Cardiac septum (tissue), 1 donor: ENCODE results near the gene LAMA5. TPM values are rescaled to one million over a fixed set of nuclear protein-coding genes. Genes with fewer than 3 reads are reported as not detected.

Experiments used
- DNase-seq: peaks from one replicate; pipeline ENCODE4 v3.0.0-alpha.2; 2020; ENCODE audit warnings: low spot score
- intact Hi-C: fragments of 100-400 bp; cut with DNase I; formaldehyde crosslinking; loops from one replicate; pipeline ENCODE4 v1.14.0; 2022
- total RNA-seq: library from RNA; stranded (reverse); fragmentation: NEBNext Ultra II Directional; extraction: Animal tissue kit (Norgen Biotek cat#: 25700); gene quantifications from one replicate; pipeline ENCODE4 v1.2.1, GENCODE V29; 2021
- donor health status: DM: no; HTN: no; CAD: no.

Gene LAMA5
- total RNA-seq, 1 donor from 2014 or later = 101 TPM

DNA sequence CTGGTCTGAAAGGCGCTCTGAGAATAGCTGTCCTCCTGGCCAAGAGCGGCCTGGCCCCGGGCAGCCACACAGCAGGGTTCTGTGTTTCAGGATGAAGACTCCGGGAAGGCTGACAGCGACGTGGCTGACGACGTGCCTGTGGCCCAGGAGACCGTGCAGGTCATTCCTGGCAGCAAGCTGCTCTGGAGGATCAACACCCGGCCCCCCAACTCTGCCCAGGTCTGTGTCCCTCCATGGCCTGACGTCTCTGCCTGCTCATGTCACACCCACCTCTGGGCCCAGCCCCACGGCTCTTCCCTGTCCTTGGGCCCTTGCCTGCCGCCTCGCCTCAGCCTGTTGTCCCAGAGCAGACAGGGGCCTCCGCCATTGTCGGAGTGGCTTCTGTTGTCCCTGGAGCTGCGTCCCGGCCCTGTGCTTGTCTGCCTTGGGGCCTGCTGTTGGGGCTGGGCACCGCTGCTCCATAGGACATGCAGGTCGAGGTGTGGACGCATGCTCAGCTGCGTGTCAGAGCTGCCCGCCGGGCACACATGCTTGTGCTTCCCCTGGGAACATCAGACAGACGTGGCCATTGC, 80.5 kb downstream of the LAMA5 start:
- no peak for DNase-seq
- intact Hi-C loops = no loop called here

DNA sequence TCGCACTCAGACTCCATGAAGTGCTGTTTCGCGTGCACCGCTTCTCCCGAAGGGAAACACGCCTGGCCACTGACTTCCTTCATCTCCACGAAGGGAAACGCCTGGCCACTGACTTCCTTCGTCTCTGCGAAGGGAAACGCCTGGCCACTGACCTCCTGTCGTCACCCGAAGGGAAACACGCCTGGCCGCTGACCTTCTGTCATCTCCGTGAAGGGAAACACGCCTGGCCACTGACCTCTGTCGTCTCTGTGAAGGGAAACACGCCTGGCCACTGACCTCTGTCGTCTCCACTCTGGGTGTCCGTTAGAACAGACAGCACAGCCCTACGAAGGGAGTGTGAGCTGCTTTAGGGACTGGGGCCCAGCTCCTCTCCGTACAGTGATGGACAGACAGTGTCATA, 81.4 kb downstream of the LAMA5 start:
- intact Hi-C loops = no loop called here
- no peak for DNase-seq

DNA sequence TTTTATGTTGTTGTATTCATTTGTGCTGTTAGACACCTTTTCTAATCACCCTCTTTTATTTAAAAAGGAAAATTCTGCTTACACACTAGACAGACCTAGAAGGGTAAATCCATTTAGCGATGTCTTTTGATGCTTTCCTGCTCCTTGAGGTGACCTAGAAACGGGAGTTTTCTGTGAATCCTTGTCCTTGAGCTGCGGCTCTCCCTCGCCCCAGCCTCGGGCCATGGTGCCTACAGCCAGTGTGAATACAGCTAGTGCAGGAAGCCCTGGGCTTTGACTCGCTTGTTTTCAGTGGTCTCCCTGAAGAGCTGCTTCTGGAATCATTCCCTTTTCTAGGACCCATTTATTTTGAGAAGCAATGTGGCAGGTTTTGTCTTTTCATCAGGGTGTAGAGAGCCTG, 82.0 kb downstream of the LAMA5 start:
- DNase-seq = no peak

DNA sequence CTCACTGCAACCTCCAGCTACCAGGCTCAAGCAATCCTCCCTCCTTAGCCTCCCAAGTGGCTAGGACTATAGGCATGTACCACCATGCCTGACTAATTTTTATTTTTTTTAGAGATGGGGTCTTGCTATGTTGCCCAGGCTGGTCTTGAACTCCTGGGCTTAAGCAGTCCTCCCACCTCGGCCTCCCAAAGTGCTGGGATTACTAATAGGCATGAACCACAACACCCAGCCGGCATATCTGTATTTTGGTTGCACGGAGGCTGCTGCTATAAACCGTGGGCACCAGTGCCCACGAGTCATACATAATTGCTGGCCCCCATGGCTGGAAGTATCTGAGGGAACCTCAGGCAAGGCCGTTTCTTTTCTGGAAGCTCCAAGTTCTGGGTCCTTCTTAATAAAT, 82.7 kb downstream of the LAMA5 start:
- DNase-seq = no peak
- intact Hi-C loops = no loop called here

More for the DNA sequence above, 82.0 kb downstream of the LAMA5 start:
- intact Hi-C loops = no loop called here

DNA sequence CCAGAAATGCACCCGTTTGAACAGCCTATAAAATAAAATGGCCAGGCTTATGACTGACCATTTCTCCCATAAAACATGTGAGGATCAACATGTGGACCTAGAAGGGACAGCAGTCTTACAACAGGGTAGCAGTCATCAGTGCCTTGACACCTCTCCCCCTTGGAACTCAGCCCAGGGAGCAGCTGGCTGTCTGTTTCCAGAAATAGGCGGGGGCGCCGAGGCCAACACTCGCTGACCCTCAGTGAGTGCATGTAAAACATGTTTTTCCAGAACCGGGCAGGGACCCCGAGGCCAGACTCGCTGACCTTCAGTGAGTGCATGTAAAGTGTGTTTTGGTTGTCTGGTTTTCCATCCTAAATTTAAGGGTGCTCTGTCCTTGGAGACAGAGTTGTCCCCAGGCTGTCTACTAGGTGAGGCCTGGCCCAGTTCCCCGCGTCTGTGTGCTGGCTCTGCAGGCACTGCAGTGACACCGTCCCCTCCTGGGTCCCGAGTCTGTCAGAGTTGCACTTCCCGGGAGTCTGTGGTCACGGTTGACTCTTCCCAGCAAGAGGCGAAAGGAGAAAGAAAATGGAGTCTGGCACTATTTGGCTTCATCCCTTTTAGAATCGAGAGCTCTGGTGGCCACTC, 84.1 kb downstream of the LAMA5 start:
- intact Hi-C loops = no loop called here

DNA sequence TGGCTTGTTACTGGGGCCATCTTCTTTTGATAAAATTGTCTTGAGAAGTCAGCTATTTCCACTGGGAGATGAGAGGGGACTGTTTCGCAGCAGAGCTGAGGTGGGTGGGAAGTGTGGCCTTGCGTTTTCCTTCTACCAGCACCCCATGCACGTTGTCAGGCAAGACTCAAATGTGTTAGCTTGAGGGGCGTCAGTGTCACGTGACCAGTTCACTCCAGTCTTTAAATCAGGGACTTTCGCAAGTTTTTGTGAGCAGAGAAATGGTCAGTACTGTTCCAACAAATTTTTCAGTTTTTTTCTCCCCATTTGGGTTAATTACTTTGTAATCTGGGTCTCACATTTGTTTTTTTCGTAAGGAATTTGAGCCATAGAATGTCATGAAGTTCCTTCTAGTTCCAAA, 85.0 kb downstream of the LAMA5 start:
- no peak for DNase-seq
- intact Hi-C loops = no loop called here

More for the DNA sequence above, 84.1 kb downstream of the LAMA5 start:
- DNase-seq = peak; percentile 84

DNA sequence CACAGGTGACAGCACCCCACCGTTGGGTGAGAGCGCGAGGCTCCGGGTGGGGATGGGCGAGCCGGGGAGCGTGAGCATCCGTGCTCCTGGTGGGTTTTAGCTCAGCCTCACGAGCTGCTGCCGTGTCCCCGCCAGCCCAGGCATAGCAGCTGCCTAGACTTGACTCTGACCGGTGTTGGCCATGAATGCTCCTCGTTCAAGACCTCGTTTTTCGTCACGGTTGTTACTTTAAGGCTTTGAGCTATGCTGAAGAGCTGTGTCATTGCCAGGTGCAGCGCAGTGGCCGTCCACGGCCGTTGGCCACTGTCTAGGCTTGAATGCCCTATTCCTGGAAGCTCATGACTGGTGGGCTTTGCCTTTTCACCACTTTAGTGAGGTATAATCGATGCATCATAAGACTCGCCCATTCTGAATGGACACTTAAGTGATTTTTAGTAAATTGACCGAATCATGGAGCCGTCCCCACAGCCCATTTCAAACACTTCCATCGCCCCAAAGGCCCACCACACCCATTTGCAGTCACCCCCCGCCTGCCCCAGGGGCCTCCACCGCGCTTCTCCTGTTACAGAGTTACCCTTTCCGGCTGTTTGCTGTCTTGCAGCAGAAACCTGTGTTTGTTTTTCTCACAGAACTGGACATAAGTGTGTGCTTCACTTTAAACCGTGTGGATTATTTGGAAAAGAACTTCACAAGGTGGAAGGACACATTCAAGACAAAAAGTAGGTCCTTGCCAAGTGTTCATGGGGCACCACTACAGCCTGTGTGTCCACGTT, 85.8 kb downstream of the LAMA5 start:
- DNase-seq = no peak
- intact Hi-C loops = no loop called here

DNA sequence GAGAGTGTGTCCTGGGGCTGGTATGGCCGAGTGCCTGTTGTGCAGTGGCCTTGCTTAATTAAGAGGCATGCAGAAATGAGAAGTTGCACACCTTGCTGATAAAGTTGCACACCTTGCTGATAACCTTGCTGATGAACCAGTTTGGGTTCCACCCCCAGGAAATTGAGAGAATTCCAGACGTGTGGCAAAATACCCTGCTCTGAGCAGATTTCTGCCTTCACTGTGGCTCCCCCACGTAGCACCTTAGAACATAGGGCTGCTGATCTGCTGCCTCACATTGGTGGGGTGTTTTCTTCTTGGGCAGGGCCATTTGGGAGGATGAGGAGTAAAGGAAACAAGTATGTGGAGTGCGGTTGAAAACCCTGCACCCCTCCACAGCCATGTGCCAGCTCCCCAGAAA, 86.8 kb downstream of the LAMA5 start:
- intact Hi-C loops = no loop called here
- DNase-seq = no peak

DNA sequence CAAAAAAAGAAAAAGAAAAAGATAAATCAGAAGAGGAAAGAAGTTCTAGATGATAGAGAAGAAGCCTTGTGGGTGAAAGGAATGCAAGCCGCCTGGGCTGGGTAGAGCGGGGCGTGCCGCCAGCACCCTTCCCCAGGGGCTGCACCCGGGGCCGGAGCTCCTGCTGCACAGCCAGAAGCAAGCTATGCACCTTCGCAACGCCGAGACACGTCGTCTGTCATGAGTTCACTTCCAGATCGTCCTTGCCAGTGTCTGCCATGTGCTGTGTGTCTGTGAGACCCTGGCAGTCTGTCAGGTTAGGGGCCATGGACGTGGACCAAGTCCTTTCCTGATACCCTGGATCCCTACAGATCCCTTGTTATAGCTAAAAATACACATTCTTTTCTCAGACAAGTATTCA, 89.9 kb downstream of the LAMA5 start:
- no peak for DNase-seq
- intact Hi-C loops = no loop called here

DNA sequence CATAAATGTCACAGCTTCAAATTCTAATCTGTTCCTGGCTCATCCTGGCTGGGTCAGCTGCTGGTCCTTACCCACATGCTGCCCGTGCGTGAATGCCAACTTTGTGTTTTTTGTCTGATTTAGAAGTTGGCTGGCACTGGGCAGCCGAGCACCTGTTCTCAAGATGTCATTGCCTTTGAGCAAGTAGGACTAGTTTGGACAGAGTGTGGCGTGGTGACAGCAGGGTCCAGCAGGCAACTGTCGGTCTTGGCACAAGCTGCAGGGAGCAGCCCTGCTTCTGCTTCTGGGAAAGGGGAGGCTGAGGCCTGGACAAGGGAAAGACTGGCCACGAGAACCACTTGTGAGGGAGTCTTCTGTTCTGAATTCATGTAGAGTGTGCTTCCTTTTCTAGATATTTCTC, 90.7 kb downstream of the LAMA5 start:
- intact Hi-C loops = no loop called here
- no peak for DNase-seq

DNA sequence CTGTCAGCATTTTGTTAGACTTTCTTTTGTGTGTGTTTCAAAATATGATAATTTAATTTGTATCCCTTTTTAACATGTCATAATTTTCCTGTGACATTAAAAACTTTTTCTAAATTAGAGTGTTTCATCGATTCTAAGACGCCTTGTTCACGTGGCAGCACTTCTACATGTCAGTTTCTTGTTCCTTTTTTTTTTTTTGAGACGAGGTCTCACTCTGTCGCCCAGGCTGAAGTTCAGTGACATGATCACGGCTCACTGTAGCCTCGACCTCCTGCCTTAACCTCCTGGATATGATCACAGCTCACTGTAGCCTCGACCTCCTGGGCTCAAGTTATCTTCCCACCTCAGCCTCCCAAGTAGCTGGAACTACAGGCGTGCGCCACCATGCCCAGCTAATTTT, 91.9 kb downstream of the LAMA5 start:
- intact Hi-C loops = no loop called here
- DNase-seq = no peak

DNA sequence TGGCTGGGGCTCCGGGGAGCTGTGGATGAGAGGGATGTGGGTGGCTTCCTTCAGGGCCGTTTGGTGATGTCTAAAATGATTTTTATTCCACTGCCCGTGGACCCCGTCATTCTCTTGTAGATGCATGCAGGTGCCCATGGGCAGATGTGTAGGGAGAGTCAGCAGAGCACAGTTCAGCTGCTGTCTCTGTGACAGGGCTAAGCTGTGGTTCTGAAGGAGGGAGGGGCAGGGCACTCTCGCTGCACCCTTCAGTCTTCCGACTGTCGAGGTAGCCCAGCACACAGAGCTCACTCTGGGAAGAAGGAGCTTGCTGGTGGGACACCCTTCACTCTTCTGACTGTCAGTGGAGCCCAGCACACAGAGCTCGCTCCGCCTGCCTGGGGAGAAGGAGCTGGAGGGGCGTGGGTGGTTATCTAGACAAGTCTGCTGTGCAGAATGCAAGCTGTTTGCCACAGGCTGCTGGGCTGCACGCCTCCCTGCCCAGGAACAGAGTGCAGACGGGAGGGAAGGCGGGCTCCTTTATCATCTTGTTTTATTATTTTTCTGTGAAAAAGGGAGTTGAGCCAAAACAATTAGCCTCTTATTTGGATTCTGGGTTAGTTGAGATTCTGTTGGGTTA, 92.7 kb downstream of the LAMA5 start:
- no peak for DNase-seq

DNA sequence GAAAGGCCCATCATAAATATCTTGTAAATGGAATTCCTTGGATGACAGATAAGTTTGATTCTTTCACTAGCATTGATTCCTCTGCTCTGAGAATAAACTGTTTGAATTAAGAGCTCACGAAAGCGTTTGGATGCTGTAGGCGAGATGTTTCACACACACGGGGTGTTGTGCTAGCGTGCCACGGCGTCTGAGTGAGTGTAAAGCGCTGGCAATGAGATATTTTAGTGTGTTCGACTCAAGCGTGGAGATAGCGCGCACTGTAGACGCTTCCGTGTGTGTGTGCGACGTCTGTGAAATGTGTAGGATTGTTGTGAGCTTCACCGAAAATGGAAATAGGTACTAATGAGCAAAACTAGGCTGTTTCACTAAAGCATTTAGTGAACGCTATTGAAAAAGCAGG, 93.7 kb downstream of the LAMA5 start:
- no peak for DNase-seq
- intact Hi-C loops = no loop called here

More for the DNA sequence above, 92.7 kb downstream of the LAMA5 start:
- intact Hi-C loops = no loop called here

DNA sequence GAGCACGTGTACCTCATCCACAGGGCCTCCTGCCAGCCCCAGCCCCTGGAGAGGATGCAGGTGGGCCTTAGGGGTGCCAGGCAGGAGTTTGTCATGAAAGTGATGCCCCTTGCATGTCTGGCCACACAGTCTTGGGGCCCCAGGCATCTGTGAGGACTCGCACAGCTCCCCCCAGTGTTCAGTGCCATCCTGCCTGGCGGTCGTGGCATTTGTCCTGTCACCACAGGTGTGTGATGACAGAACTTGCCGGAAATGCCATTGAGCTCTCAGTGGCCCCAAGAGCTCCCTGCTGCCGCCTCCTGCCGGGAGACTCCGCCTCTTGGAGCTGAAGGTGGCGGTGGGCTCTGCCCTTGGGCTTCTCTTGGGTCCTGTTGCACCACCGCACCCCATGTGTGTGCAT, 94.9 kb downstream of the LAMA5 start:
- intact Hi-C loops = no loop called here
- DNase-seq = no peak

DNA sequence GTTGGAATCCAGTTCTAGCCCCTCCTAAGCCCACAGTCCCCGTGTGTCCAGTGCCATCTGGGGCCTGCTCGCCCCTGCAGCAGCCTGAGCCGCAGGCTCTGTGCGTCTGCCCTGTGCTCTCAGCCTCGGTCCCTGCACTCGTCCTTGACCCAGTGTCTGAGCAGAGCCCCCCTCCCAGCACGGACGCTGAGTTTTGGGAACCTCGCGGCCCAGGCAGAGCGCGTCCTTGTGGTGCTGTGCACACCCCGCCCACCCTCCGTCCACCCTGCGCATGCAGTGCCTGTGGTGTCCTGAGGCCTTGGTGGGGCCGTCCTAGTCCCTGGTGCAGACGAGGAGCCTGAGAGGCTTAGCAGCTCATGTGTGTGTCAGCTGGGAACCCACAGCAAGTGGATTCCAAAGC, 97.2 kb downstream of the LAMA5 start:
- DNase-seq = no peak
- intact Hi-C loops = no loop called here

DNA sequence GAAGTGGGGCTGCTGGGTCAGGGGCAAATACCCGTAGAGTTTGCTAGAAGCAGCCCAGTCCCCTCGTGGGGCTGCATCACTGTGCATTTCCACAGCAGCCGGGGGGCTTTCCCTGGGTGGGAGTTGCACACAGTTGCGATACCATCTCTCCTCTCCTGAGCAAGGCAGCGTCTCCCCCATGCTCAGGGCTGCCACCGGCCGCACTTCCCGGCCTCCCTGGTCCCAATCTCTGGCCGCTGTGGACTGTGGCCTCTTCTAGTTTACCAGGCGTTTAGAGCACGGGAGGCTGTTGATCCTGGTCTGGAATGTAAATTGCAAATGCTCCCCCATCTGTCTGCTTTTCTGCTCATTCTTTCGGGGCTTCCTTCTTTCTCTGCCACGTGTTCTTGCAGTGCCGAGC, 97.7 kb downstream of the LAMA5 start:
- intact Hi-C loops = no loop called here
- no peak for DNase-seq

DNA sequence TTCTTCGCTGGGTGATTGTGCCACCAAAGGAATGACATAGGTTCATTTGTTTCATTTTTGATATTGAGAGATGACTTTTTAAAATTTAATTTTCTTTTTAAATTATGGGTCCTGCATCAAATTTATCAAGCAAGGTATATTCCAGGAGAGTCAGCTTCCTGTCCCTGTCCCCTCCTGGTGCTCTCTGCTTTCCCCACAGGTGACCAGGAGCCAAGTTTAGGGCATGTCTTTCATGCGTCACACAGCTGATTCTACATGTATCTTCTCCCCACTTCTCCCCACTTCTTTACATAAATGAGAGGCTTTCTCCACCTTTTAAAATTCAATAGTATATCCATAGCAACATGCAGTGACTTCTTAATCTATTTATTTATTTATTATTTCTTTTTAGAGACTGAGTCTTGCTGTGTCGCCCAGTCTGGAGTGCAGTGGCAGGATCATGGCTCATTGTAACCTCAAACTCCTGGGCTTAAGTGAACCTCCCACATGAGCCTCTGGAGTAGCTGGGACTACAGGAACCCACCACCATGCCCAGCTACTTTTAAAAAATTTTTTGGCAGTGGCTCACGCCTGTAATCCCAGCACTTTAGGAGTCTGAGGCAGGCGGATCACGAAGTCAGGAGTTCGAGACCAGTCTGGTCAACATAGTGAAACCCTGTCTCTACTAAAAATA, 98.7 kb downstream of the LAMA5 start:
- no peak for DNase-seq
- intact Hi-C loops = no loop called here

DNA sequence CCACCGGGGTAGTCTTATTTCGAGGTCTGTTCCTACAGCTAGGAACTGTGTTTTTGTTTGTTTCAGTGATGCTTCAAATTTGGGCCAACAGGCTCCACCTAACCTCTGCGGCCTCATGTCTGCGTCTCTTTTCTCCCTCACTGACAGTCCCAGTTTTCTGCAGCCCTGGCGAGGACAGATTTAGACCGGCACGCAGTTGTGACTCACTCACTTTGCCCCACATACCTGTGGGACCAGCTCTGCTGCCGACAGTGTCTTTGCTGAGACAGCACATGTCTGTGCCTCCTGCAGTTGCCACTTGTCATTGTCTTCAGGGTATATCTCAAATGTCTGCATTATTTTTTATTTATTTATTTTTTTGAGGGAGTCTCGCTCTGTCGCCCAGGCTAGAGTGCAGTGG, 99.6 kb downstream of the LAMA5 start:
- no peak for DNase-seq
- intact Hi-C loops = no loop called here

DNA sequence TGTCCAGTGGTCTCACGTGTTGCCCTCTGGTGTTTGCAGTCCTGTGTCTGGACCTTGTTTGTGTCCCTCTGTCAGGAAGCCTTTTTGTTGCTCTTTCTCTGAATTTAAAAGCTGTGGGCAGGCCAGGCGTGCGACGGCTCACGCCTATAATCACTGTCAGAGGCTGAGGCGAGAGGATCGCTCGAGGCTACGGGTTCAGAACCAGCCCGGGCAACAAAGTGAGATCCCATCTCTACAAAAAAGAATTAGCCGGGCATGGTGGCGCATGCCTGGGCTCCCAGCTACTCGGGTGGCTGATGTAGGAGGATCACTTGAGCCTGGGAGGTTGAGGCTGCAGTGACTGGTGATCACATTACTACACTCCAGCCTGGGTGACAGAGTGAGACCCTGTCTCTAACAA, 100.3 kb downstream of the LAMA5 start:
- intact Hi-C loops = no loop called here
- no peak for DNase-seq

DNA sequence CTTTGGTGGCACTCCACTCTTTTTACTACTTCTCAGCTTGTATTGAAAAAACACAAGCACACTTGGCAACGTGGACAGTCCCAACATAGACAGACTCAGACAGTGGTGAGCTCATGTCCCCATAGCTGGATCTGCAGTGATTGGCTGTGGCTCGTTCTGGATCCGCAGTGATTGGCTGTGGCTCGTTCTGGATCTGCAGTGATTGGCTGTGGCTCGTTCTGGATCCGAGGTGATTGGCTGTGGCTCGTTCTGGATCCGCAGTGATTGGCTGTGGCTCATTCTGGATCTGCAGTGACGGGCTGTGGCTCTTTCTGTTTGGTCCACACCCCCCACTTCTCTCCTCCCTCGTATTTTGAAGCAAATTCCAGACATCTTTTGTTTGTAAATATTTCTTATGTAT, 100.8 kb downstream of the LAMA5 start:
- DNase-seq = no peak
- intact Hi-C loops = no loop called here
